Measurements from ENCODE around the gene CLASRP.

Gene CLASRP

GRCh38 chr19:45097776-45098520 lies 59.1 kb downstream of the CLASRP start:
- peak; percentile 89 for DNase-seq
- H3K27ac ChIP-seq (ENCODE audit: low read depth, low read length): no peak overlapping the region

DNA sequence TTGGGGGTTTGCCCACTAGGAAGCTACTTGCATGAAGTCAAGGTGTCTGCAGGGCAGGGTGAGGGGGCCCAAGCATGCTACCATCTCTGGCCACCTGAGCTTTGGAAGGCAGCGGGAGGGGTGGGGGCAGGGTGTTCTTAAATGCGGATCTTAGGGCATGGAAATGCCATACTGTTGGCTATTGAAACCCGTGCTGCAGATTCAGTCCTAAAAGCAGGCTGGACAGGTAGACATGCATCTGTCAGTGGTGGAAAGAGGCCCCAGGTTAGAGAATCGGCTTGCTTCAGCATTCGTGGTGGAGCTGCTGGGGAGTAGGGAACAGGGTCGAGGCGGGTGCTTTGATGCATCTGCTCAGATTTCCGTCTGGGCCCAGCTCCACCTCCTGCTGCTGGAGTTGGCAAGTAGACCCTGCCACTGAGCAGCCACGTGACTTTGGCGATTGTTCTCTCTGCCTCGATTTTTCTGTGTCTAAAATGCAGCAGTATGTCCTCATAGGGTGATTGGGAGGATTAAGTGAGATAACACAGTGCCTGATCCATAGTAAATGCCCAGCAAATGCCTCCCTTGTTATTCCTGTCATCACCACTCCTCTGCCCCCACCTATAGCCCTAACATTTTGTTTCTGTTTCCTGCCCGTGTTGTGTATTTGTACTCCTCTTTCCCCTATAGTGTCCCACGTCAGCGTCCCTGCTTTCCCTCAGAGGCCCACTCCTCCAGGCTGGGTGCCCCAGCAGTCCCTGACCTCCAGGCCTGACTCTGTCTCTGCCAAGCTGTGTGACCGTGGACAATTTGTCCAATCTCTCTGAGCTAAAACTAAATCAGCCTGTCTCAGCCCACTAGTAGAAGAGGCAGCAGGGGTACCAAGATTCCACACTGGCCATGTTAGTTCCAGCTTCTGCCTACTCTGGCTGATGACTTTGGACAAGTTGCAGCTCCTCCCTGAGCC lies 59.9 kb downstream of the CLASRP start:
- WGBS (ENCODE audit: extremely low coverage, insufficient coverage, low lambda C conversion rate): no CpG with 5 or more reads among the region's 15 CpGs
- no peak overlapping the region for H3K27ac ChIP-seq (ENCODE audit: low read depth, low read length)
- H3K23ac ChIP-seq (ENCODE audit: low read length): no peak overlapping the region

More at GRCh38 chr19:45097776-45098520, 59.1 kb downstream of the CLASRP start:
- H3K79me2 ChIP-seq (ENCODE audit: control insufficient read depth, insufficient read depth, low read length): peaks cover 96% of the 10 kb centered on the region
- H4K5ac ChIP-seq (ENCODE audit: low read length): no peak overlapping the region
- no peak overlapping the region for H4K8ac ChIP-seq (ENCODE audit: low read depth, low read length)
- no peak overlapping the region for H2BK5ac ChIP-seq (ENCODE audit: low read length)
- H3K36me3 ChIP-seq (ENCODE audit: control insufficient read depth, insufficient read depth, low read length): no peaks in the 10 kb centered on the region
- no peak overlapping the region for H3K4me3 ChIP-seq (ENCODE audit: low read length)
- peak overlapping the region; percentile 51 for H3K56ac ChIP-seq (ENCODE audit: low read length)
- no peaks in the 10 kb centered on the region for H3K27me3 ChIP-seq (ENCODE audit: insufficient read depth, low read length, poor library complexity)
- no peak overlapping the region for H3K4ac ChIP-seq (ENCODE audit: low read depth, low read length)
- H3K9ac ChIP-seq (ENCODE audit: low read length): no peak overlapping the region
- no peak overlapping the region for H3K18ac ChIP-seq (ENCODE audit: low read length)
- H3K4me1 ChIP-seq (ENCODE audit: control insufficient read depth, low read depth, low read length): peaks cover 5% of the 10 kb centered on the region
- peak overlapping the region; percentile 32 for H3K23ac ChIP-seq (ENCODE audit: low read length)
- H3K79me1 ChIP-seq (ENCODE audit: low read length): peaks cover 58% of the 10 kb centered on the region
- WGBS (ENCODE audit: extremely low coverage, insufficient coverage, low lambda C conversion rate): no CpG with 5 or more reads among the region's 16 CpGs
- no peak overlapping the region for H2BK15ac ChIP-seq (replicated peaks; ENCODE audit: low read depth)
- H2BK120ac ChIP-seq (ENCODE audit: low read depth, low read length): no peak overlapping the region
- H3K4me2 ChIP-seq (ENCODE audit: low read length): no peak overlapping the region
- H2AK5ac ChIP-seq (ENCODE audit: low read length): no peak overlapping the region

GRCh38 chr19:45099467-45100191 lies 60.8 kb downstream of the CLASRP start:
- no peak overlapping the region for H2AK5ac ChIP-seq (ENCODE audit: low read length)
- no peaks in the 10 kb centered on the region for H3K36me3 ChIP-seq (ENCODE audit: control insufficient read depth, insufficient read depth, low read length)
- no peaks in the 10 kb centered on the region for H3K27me3 ChIP-seq (ENCODE audit: insufficient read depth, low read length, poor library complexity)
- DNase-seq: no peak
- no peak overlapping the region for H3K18ac ChIP-seq (ENCODE audit: low read length)
- no peak overlapping the region for H2BK120ac ChIP-seq (ENCODE audit: low read depth, low read length)
- H3K79me1 ChIP-seq (ENCODE audit: low read length): peaks cover 62% of the 10 kb centered on the region
- H3K56ac ChIP-seq (ENCODE audit: low read length): no peak overlapping the region
- no peak overlapping the region for H3K4ac ChIP-seq (ENCODE audit: low read depth, low read length)
- H4K5ac ChIP-seq (ENCODE audit: low read length): no peak overlapping the region
- H3K27ac ChIP-seq (ENCODE audit: low read depth, low read length): no peak overlapping the region
- H2BK15ac ChIP-seq (replicated peaks; ENCODE audit: low read depth): no peak overlapping the region
- no peak overlapping the region for H3K4me2 ChIP-seq (ENCODE audit: low read length)
- no peak overlapping the region for H4K8ac ChIP-seq (ENCODE audit: low read depth, low read length)
- H3K4me1 ChIP-seq (ENCODE audit: control insufficient read depth, low read depth, low read length): peaks cover 7% of the 10 kb centered on the region
- H3K23ac ChIP-seq (ENCODE audit: low read length): no peak overlapping the region
- H2BK5ac ChIP-seq (ENCODE audit: low read length): no peak overlapping the region
- WGBS (ENCODE audit: extremely low coverage, insufficient coverage, low lambda C conversion rate): no CpG with 5 or more reads among the region's 25 CpGs
- H3K9ac ChIP-seq (ENCODE audit: low read length): no peak overlapping the region
- peaks cover 94% of the 10 kb centered on the region for H3K79me2 ChIP-seq (ENCODE audit: control insufficient read depth, insufficient read depth, low read length)
- no peak overlapping the region for H3K4me3 ChIP-seq (ENCODE audit: low read length)

More for the DNA sequence above, 59.9 kb downstream of the CLASRP start:
- no peak overlapping the region for H3K56ac ChIP-seq (ENCODE audit: low read length)
- H3K27me3 ChIP-seq (ENCODE audit: insufficient read depth, low read length, poor library complexity): no peaks in the 10 kb centered on the region
- H3K79me1 ChIP-seq (ENCODE audit: low read length): peaks cover 59% of the 10 kb centered on the region
- DNase-seq: no peak
- no peak overlapping the region for H3K9ac ChIP-seq (ENCODE audit: low read length)
- H2BK5ac ChIP-seq (ENCODE audit: low read length): no peak overlapping the region
- no peak overlapping the region for H4K5ac ChIP-seq (ENCODE audit: low read length)
- no peak overlapping the region for H3K18ac ChIP-seq (ENCODE audit: low read length)
- H2BK15ac ChIP-seq (replicated peaks; ENCODE audit: low read depth): no peak overlapping the region
- peaks cover 95% of the 10 kb centered on the region for H3K79me2 ChIP-seq (ENCODE audit: control insufficient read depth, insufficient read depth, low read length)
- no peak overlapping the region for H4K8ac ChIP-seq (ENCODE audit: low read depth, low read length)
- no peaks in the 10 kb centered on the region for H3K36me3 ChIP-seq (ENCODE audit: control insufficient read depth, insufficient read depth, low read length)
- H3K4ac ChIP-seq (ENCODE audit: low read depth, low read length): no peak overlapping the region
- H3K4me1 ChIP-seq (ENCODE audit: control insufficient read depth, low read depth, low read length): peaks cover 7% of the 10 kb centered on the region
- no peak overlapping the region for H2AK5ac ChIP-seq (ENCODE audit: low read length)
- no peak overlapping the region for H3K4me2 ChIP-seq (ENCODE audit: low read length)
- no peak overlapping the region for H3K4me3 ChIP-seq (ENCODE audit: low read length)
- no peak overlapping the region for H2BK120ac ChIP-seq (ENCODE audit: low read depth, low read length)

GRCh38 chr19:45100201-45100600 lies 61.4 kb downstream of the CLASRP start:
- no peak overlapping the region for H3K18ac ChIP-seq (ENCODE audit: low read length)
- no peak for DNase-seq
- peaks cover 7% of the 10 kb centered on the region for H3K4me1 ChIP-seq (ENCODE audit: control insufficient read depth, low read depth, low read length)
- no peak overlapping the region for H2BK5ac ChIP-seq (ENCODE audit: low read length)
- no peak overlapping the region for H3K27ac ChIP-seq (ENCODE audit: low read depth, low read length)
- no peak overlapping the region for H3K56ac ChIP-seq (ENCODE audit: low read length)
- no peak overlapping the region for H4K5ac ChIP-seq (ENCODE audit: low read length)
- H2BK120ac ChIP-seq (ENCODE audit: low read depth, low read length): no peak overlapping the region
- H3K79me2 ChIP-seq (ENCODE audit: control insufficient read depth, insufficient read depth, low read length): peaks cover 94% of the 10 kb centered on the region
- no peak overlapping the region for H3K9ac ChIP-seq (ENCODE audit: low read length)
- no peak overlapping the region for H2BK15ac ChIP-seq (replicated peaks; ENCODE audit: low read depth)
- no peak overlapping the region for H3K4me2 ChIP-seq (ENCODE audit: low read length)
- no peak overlapping the region for H3K4ac ChIP-seq (ENCODE audit: low read depth, low read length)
- no peaks in the 10 kb centered on the region for H3K27me3 ChIP-seq (ENCODE audit: insufficient read depth, low read length, poor library complexity)
- H3K36me3 ChIP-seq (ENCODE audit: control insufficient read depth, insufficient read depth, low read length): no peaks in the 10 kb centered on the region
- H3K23ac ChIP-seq (ENCODE audit: low read length): no peak overlapping the region
- H3K4me3 ChIP-seq (ENCODE audit: low read length): no peak overlapping the region
- WGBS (ENCODE audit: extremely low coverage, insufficient coverage, low lambda C conversion rate): no CpG with 5 or more reads among the region's 3 CpGs
- peaks cover 64% of the 10 kb centered on the region for H3K79me1 ChIP-seq (ENCODE audit: low read length)
- H4K8ac ChIP-seq (ENCODE audit: low read depth, low read length): no peak overlapping the region
- no peak overlapping the region for H2AK5ac ChIP-seq (ENCODE audit: low read length)

DNA sequence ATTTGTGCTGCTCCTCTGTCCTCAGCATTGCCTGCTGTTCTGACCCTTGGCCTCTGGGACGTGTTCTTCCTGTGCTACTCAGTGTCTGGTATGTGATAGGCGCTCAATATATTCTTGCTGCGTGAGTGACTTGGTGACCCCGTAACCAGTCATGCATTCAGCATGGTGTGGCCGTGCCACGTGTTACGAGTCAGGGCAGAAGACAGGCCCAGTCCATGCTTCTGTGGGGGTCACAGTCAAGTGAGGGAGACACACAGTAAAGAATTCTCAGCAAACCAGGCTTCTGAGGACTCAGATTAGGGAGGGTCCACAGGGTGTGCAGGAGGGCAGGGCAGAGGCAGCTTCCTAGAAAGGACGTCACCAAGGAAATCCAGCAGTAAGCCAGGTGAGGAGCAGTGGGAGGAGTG lies 62.0 kb downstream of the CLASRP start:
- Histone ChIP-seq H3K27me3 (ENCODE audit: insufficient read depth, low read length, poor library complexity) (no peaks in the 10 kb centered on the region), H3K56ac (ENCODE audit: low read length) (no peak overlapping the region), H3K4ac (ENCODE audit: low read depth, low read length) (no peak overlapping the region), H2BK5ac (ENCODE audit: low read length) (no peak overlapping the region), H3K36me3 (ENCODE audit: control insufficient read depth, insufficient read depth, low read length) (no peaks in the 10 kb centered on the region), H3K4me1 (ENCODE audit: control insufficient read depth, low read depth, low read length) (peaks cover 7% of the 10 kb centered on the region), H2AK5ac (ENCODE audit: low read length) (no peak overlapping the region), H3K9ac (ENCODE audit: low read length) (no peak overlapping the region), H3K4me2 (ENCODE audit: low read length) (no peak overlapping the region), H4K8ac (ENCODE audit: low read depth, low read length) (no peak overlapping the region), H3K18ac (ENCODE audit: low read length) (no peak overlapping the region), H3K27ac (ENCODE audit: low read depth, low read length) (no peak overlapping the region), H3K79me1 (ENCODE audit: low read length) (peaks cover 67% of the 10 kb centered on the region), H2BK15ac (replicated peaks; ENCODE audit: low read depth) (no peak overlapping the region), H3K79me2 (ENCODE audit: control insufficient read depth, insufficient read depth, low read length) (peaks cover 94% of the 10 kb centered on the region), H2BK120ac (ENCODE audit: low read depth, low read length) (no peak overlapping the region), H3K23ac (ENCODE audit: low read length) (no peak overlapping the region), H4K5ac (ENCODE audit: low read length) (no peak overlapping the region), H3K4me3 (ENCODE audit: low read length) (no peak overlapping the region)
- no peak for DNase-seq
- no CpG with 5 or more reads among the region's 8 CpGs for WGBS (ENCODE audit: extremely low coverage, insufficient coverage, low lambda C conversion rate)

Measured in mesendoderm (in vitro differentiated cells).